HepG2 (cell line): Measurements from ENCODE around the gene PRSS8. TPM values are rescaled to one million over a fixed set of nuclear protein-coding genes. Genes with fewer than 3 reads are reported as not detected.
A peak's percentile ranks its signal among the peaks of the same experiment; 100 is the strongest.

ENCODE experiments used
- FOSL2 ChIP-seq: sonication (generic); formaldehyde crosslinking; IDR thresholded peaks from 2 replicates; pipeline ENCODE4 v1.4.0; 2020; ENCODE audit warnings: missing genetic modification reagents
- GABPA ChIP-seq, 2 experiments: IDR thresholded peaks; 2 replicates each; pipeline ENCODE4 v1.6.1; 2011 to 2016; ENCODE audit warnings: low read depth in 2 of 2, low read length in 1 of 2, missing biosample characterization in 1 of 2, missing genetic modification characterization in 1 of 2
- HDAC2 ChIP-seq: sonication (generic); formaldehyde crosslinking; IDR thresholded peaks from 2 replicates; pipeline ENCODE4 v1.4.0; 2020; ENCODE audit warnings: missing genetic modification reagents
- IRF1 ChIP-seq: sonication (generic); formaldehyde crosslinking; IDR thresholded peaks from 2 replicates; pipeline ENCODE4 v1.4.0; 2020; ENCODE audit warnings: low read depth, mild to moderate bottlenecking, missing genetic modification reagents
- JARID2 ChIP-seq: sonication (generic); formaldehyde crosslinking; IDR thresholded peaks from 2 replicates; pipeline ENCODE4 v1.8.1; 2023; ENCODE audit warnings: missing genetic modification reagents, inconsistent platforms; ENCODE audit not compliant: insufficient replicate concordance
- KLF16 ChIP-seq, 2 experiments: sonication (generic) in 1 of 2; formaldehyde crosslinking in 1 of 2; IDR thresholded peaks; 2 replicates each; pipeline versions ENCODE4 v1.6.1 to v1.8.0; 2016 to 2023; ENCODE audit warnings: missing genetic modification reagents in 2 of 2, missing compliant biosample characterization in 1 of 2
- KLF6 ChIP-seq: IDR thresholded peaks from 2 replicates; pipeline ENCODE4 v1.8.0; 2016; ENCODE audit warnings: missing biosample characterization, missing genetic modification reagents
- NCOR1 ChIP-seq: fragments of 200-600 bp; sonication (generic); IDR thresholded peaks from 2 replicates; pipeline ENCODE4 v1.7.0; 2017; ENCODE audit warnings: antibody characterized with exemption, low read length, borderline replicate concordance
- NFE2L2 ChIP-seq: fragments of 150-350 bp; IDR thresholded peaks from 2 replicates; pipeline ENCODE4 v1.6.1; 2014; ENCODE audit warnings: low read length
- PHF8 ChIP-seq: sonication (generic); formaldehyde crosslinking; IDR thresholded peaks from 2 replicates; pipeline ENCODE4 v1.5.0; 2020; ENCODE audit warnings: missing genetic modification reagents
- RFXAP ChIP-seq: sonication (generic); formaldehyde crosslinking; IDR thresholded peaks from 2 replicates; pipeline ENCODE4 v1.4.0; 2020; ENCODE audit warnings: missing genetic modification reagents, borderline replicate concordance
- SOX5 ChIP-seq: IDR thresholded peaks from 2 replicates; pipeline ENCODE4 v1.6.1; 2016; ENCODE audit warnings: borderline replicate concordance
- TAF15 ChIP-seq: fragments of 200-400 bp; formaldehyde crosslinking; IDR thresholded peaks from one replicate; pipeline ENCODE4 v1.6.1; 2018; ENCODE audit warnings: mild to moderate bottlenecking, low read depth, low read length; ENCODE audit not compliant: poor library complexity, severe bottlenecking
- ZNF512B ChIP-seq: sonication (generic); formaldehyde crosslinking; IDR thresholded peaks from 2 replicates; pipeline ENCODE4 v1.5.1; 2020; ENCODE audit warnings: missing genetic modification reagents, mild to moderate bottlenecking, borderline replicate concordance
- ZNF513 ChIP-seq: sonication (generic); formaldehyde crosslinking; conservative IDR thresholded peaks from 2 replicates; pipeline ENCODE4 v1.5.0; 2020; ENCODE audit warnings: missing genetic modification reagents
- ZNF597 ChIP-seq: sonication (generic); formaldehyde crosslinking; IDR thresholded peaks from 2 replicates; pipeline ENCODE4 v1.5.0; 2020; ENCODE audit warnings: missing genetic modification reagents
- ZNF614 ChIP-seq: IDR thresholded peaks from 2 replicates; pipeline ENCODE4 v1.6.1; 2018; ENCODE audit warnings: missing biosample characterization, missing genetic modification reagents, inconsistent platforms, borderline replicate concordance
- ZNF652 ChIP-seq: IDR thresholded peaks from 2 replicates; pipeline ENCODE4 v1.6.1; 2016; ENCODE audit warnings: low read depth, borderline replicate concordance
- ZNF740 ChIP-seq: sonication (generic); formaldehyde crosslinking; IDR thresholded peaks from 2 replicates; pipeline ENCODE4 v1.4.0; 2020; ENCODE audit warnings: missing genetic modification reagents
- ZNF766 ChIP-seq: sonication (generic); formaldehyde crosslinking; IDR thresholded peaks from 2 replicates; pipeline ENCODE4 v1.5.0; 2020; ENCODE audit warnings: missing genetic modification reagents, borderline replicate concordance
- ZNF782 ChIP-seq: sonication (generic); formaldehyde crosslinking; IDR thresholded peaks from 2 replicates; pipeline ENCODE4 v1.4.0; 2020; ENCODE audit warnings: missing genetic modification reagents, mild to moderate bottlenecking, borderline replicate concordance
- ZSCAN31 ChIP-seq: sonication (generic); formaldehyde crosslinking; IDR thresholded peaks from 2 replicates; pipeline ENCODE4 v1.5.0; 2020; ENCODE audit warnings: low read depth, mild to moderate bottlenecking, missing genetic modification reagents
- polyA plus RNA-seq, 8 experiments: library from polyadenylated mRNA; depleted of rRNA in 3 of 8; stranded (reverse) in 7 of 8; unstranded in 1 of 8; fragments of >200 nt; fragmentation: Illumina TruSeq in 4 of 8; extraction: Trizol in 4 of 8; gene quantifications; 2 replicates each; pipeline versions ENCODE4 v1.2.1 to v1.2.3, GENCODE V29; 2011 to 2016; ENCODE audit warnings: low read depth in 4 of 8, missing spikeins in 1 of 8, mixed read lengths in 1 of 8; ENCODE audit not compliant: insufficient read depth in 1 of 8
- total RNA-seq, 5 experiments: library from RNA; depleted of rRNA; stranded (reverse); fragments of >200 nt; fragmentation: Illumina TruSeq; extraction: Trizol; gene quantifications; 2 replicates each; pipeline ENCODE4 v1.2.3, GENCODE V29; 2016; ENCODE audit warnings: low read depth in 1 of 5

The PRSS8 gene
- total and polyA plus RNA-seq, 2 of the 13 experiments (the other 11 are each of a cell fraction or from before 2014, with no cell fraction given) = 2.6 to 7.2 TPM

GRCh38 chr16:31094424-31095120 is 41.0 kb downstream of the PRSS8 start, which contains the start of gene VKORC1 (continued):
- peak; percentile 89 for TF ChIP-seq ZNF766 (CRISPR knock-in tag)
- peak; percentile 17; the same call in 1 of the 2 replicates for TF ChIP-seq ZNF652 (CRISPR knock-in tag)
- 0 out of 2 replicates have a peak, but pooled peaks have one; percentile 4 for TF ChIP-seq ZNF740 (CRISPR knock-in tag)
- peak; percentile 77; the same call in 1 of the 2 replicates for TF ChIP-seq ZNF782 (CRISPR knock-in tag)
- peak; percentile 78 for TF ChIP-seq HDAC2
- peak in 1 of 2 experiments; percentile 85; a peak in 2 of 4 replicates for TF ChIP-seq KLF16 (CRISPR knock-in tag; IDR thresholded peaks at IDR 0.05)
- peak; percentile 56; the same call in 1 of the 2 replicates for TF ChIP-seq FOSL2 (CRISPR knock-in tag)
- TF ChIP-seq TAF15 = peak; percentile 94
- 0 out of 2 replicates have a peak, but pooled peaks have one; percentile 36 for TF ChIP-seq ZNF513 (CRISPR knock-in tag)
- 0 out of 2 replicates have a peak, but pooled peaks have one; percentile 39 for TF ChIP-seq KLF6
- peak; percentile 37 for TF ChIP-seq JARID2
- 0 out of 2 replicates have a peak, but pooled peaks have one; percentile 45 for TF ChIP-seq ZNF512B (CRISPR knock-in tag)
- TF ChIP-seq RFXAP (CRISPR knock-in tag) = peak; percentile 97
- peak; percentile 59 for TF ChIP-seq GABPA (IDR thresholded peaks at IDR 0.05; ENCODE audit: low read depth, low read length)
- peak; percentile 87 for TF ChIP-seq GABPA (CRISPR knock-in tag; IDR thresholded peaks at IDR 0.05; ENCODE audit: low read depth)
- TF ChIP-seq NFE2L2 = no peak
- 0 out of 2 replicates have a peak, but pooled peaks have one; percentile 44 for TF ChIP-seq ZNF597 (CRISPR knock-in tag)
- 0 out of 2 replicates have a peak, but pooled peaks have one; percentile 59 for TF ChIP-seq IRF1 (CRISPR knock-in tag)
- peak; percentile 93; the same call in 1 of the 2 replicates for TF ChIP-seq ZSCAN31 (CRISPR knock-in tag)
- TF ChIP-seq SOX5 (CRISPR knock-in tag) = peak; percentile 64; the same call in 1 of the 2 replicates
- TF ChIP-seq NCOR1 = no peak
- TF ChIP-seq ZNF614 (CRISPR knock-in tag) = peak; percentile 57; the same call in 1 of the 2 replicates
- peak; percentile 88 for TF ChIP-seq PHF8
